IMR-90 (cell line): ENCODE data around the gene BST1. TPM values are rescaled to one million over a fixed set of nuclear protein-coding genes. Genes with fewer than 3 reads are reported as not detected.

ENCODE experiments used
- ATAC-seq: fragments of 200-7000 bp; cut with Tn5 transposase; 2 replicates; pipeline ENCODE4 v1.9.1; 2020; ENCODE audit warnings: low read depth, mild to moderate bottlenecking, moderate library complexity
- BruUV-seq: library from RNA; stranded (reverse); fragments of 400-500 nt; replicated peaks from 2 replicates; lab custom pipeline; 2021; lab: Mats Ljungman, UMichigan
- CTCF ChIA-PET: fragments of 300-600 bp; formaldehyde crosslinking; extraction: SDS; loops from one replicate; lab custom pipeline; 2021; ENCODE audit warnings: antibody characterized with exemption; lab: Yijun Ruan, JAX
- POLR2A ChIA-PET: fragments of 300-600 bp; sonication (Branson Sonifier 250); formaldehyde crosslinking; loops from one replicate; lab custom pipeline; 2022; ENCODE audit warnings: antibody characterized with exemption; ENCODE audit not compliant: unreplicated experiment; lab: Charles Lee
- DNase-seq: peaks from one replicate; pipeline ENCODE4 v3.0.0; 2013
- H2AFZ ChIP-seq: replicated peaks from 2 replicates; pipeline ENCODE3; 2013; ENCODE audit warnings: low read length, mild to moderate bottlenecking; ENCODE audit not compliant: poor library complexity
- H2AK5ac ChIP-seq: 2 replicates; pipeline ENCODE4 v1.6.1; 2013; ENCODE audit warnings: low read depth, low read length, inconsistent platforms
- H2AK9ac ChIP-seq: replicated peaks from 2 replicates; pipeline ENCODE3; 2013; ENCODE audit warnings: mild to moderate bottlenecking, low read depth, low read length, moderate library complexity; ENCODE audit not compliant: poor library complexity
- H2BK120ac ChIP-seq: 2 replicates; pipeline ENCODE4 v1.6.1; 2013; ENCODE audit warnings: low read depth, low read length, inconsistent platforms
- H2BK15ac ChIP-seq: 3 replicates; pipeline ENCODE4 v1.6.1; 2013; ENCODE audit warnings: low read depth, low read length, inconsistent platforms
- H2BK20ac ChIP-seq: 2 replicates; pipeline ENCODE4 v1.6.1; 2013; ENCODE audit warnings: low read depth, mild to moderate bottlenecking, inconsistent platforms, low read length, moderate library complexity
- H2BK5ac ChIP-seq: 2 replicates; pipeline ENCODE4 v1.6.1; 2013; ENCODE audit warnings: mild to moderate bottlenecking, low read depth, low read length, inconsistent platforms; ENCODE audit not compliant: poor library complexity, severe bottlenecking
- H3K14ac ChIP-seq: replicated peaks from 2 replicates; pipeline ENCODE4 v1.6.1; 2013; ENCODE audit warnings: low read depth, low read length, inconsistent platforms
- H3K18ac ChIP-seq: 2 replicates; pipeline ENCODE4 v1.6.1; 2013; ENCODE audit warnings: low read depth, low read length, control low read depth
- H3K23ac ChIP-seq: 2 replicates; pipeline ENCODE4 v1.6.1; 2013; ENCODE audit warnings: low read depth, low read length, inconsistent platforms
- H3K27ac ChIP-seq: 2 replicates; pipeline ENCODE4 v1.5.1; 2013; ENCODE audit warnings: mild to moderate bottlenecking, control low read depth, low read length; ENCODE audit not compliant: insufficient read depth
- H3K27me3 ChIP-seq: 2 replicates; pipeline ENCODE4 v1.6.1; 2013; ENCODE audit warnings: low read length; ENCODE audit not compliant: control insufficient read depth, insufficient read depth
- H3K36me3 ChIP-seq: 2 replicates; pipeline ENCODE4 v1.6.1; 2013; ENCODE audit warnings: low read length, mixed read lengths; ENCODE audit not compliant: control insufficient read depth, insufficient read depth
- H3K4ac ChIP-seq: 2 replicates; pipeline ENCODE4 v1.6.1; 2013; ENCODE audit warnings: low read depth, low read length, inconsistent platforms
- H3K4me1 ChIP-seq: 2 replicates; pipeline ENCODE4 v1.6.1; 2013; ENCODE audit warnings: low read length, mixed read lengths; ENCODE audit not compliant: control insufficient read depth, insufficient read depth
- H3K4me2 ChIP-seq: 2 replicates; pipeline ENCODE4 v1.6.1; 2013; ENCODE audit warnings: low read depth, mild to moderate bottlenecking, control low read depth, low read length, moderate library complexity
- H3K4me3 ChIP-seq: 2 replicates; pipeline ENCODE4 v1.5.1; 2013; ENCODE audit warnings: low read depth, mild to moderate bottlenecking, control low read depth, low read length, moderate library complexity; ENCODE audit not compliant: insufficient read depth
- H3K56ac ChIP-seq: 2 replicates; pipeline ENCODE4 v1.6.1; 2013; ENCODE audit warnings: low read length, inconsistent platforms; ENCODE audit not compliant: insufficient read depth; ENCODE audit errors: extremely low read depth
- H3K79me1 ChIP-seq, 2 experiments: 2 replicates each; pipeline ENCODE4 v1.6.1; 2013; ENCODE audit warnings: low read length in 2 of 2, inconsistent platforms in 1 of 2, low read depth in 1 of 2
- H3K9ac ChIP-seq: 2 replicates; pipeline ENCODE4 v1.6.1; 2013; ENCODE audit warnings: low read depth, low read length, control low read depth
- H3K9me1 ChIP-seq: 2 replicates; pipeline ENCODE4 v1.6.1; 2013; ENCODE audit warnings: low read length, inconsistent platforms; ENCODE audit not compliant: insufficient read depth
- H3K9me3 ChIP-seq: 2 replicates; pipeline ENCODE4 v1.6.1; 2013; ENCODE audit warnings: low read length; ENCODE audit not compliant: control insufficient read depth, insufficient read depth
- H4K20me1 ChIP-seq: 2 replicates; pipeline ENCODE4 v1.6.1; 2013; ENCODE audit warnings: low read length, inconsistent platforms; ENCODE audit not compliant: insufficient read depth
- H4K5ac ChIP-seq: 2 replicates; pipeline ENCODE4 v1.6.1; 2013; ENCODE audit warnings: mild to moderate bottlenecking, low read depth, low read length, control low read depth
- H4K8ac ChIP-seq, 2 experiments: 2 replicates each; pipeline ENCODE4 v1.6.1; 2013; ENCODE audit warnings: low read depth in 2 of 2, low read length in 2 of 2, control low read depth in 1 of 2, inconsistent platforms in 1 of 2
- H4K91ac ChIP-seq: 2 replicates; pipeline ENCODE4 v1.6.1; 2013; ENCODE audit warnings: low read depth, low read length, inconsistent platforms; ENCODE audit not compliant: insufficient read depth
- CEBPB ChIP-seq: IDR thresholded peaks from 2 replicates; pipeline ENCODE4 v1.6.1; 2012; ENCODE audit warnings: low read depth, low read length, improper control_type of control experiment
- CHD1 ChIP-seq: IDR thresholded peaks from 2 replicates; pipeline ENCODE4 v1.6.1; 2012; ENCODE audit warnings: low read depth, low read length, improper control_type of control experiment
- FOS ChIP-seq: fragments of 150-350 bp; IDR thresholded peaks from 2 replicates; pipeline ENCODE4 v1.6.1; 2016; ENCODE audit warnings: low read depth, low read length
- MAFK ChIP-seq: IDR thresholded peaks from 2 replicates; pipeline ENCODE4 v1.6.1; 2012; ENCODE audit warnings: low read depth, low read length, improper control_type of control experiment
- MAZ ChIP-seq: IDR thresholded peaks from 2 replicates; pipeline ENCODE4 v1.6.1; 2012; ENCODE audit warnings: low read depth, mild to moderate bottlenecking, low read length, improper control_type of control experiment, moderate library complexity, borderline replicate concordance
- MXI1 ChIP-seq: IDR thresholded peaks from 2 replicates; pipeline ENCODE4 v1.6.1; 2012; ENCODE audit warnings: low read depth, mild to moderate bottlenecking, low read length, moderate library complexity, borderline replicate concordance
- NFE2L2 ChIP-seq: fragments of 150-350 bp; IDR thresholded peaks from 2 replicates; pipeline ENCODE4 v1.6.1; 2016; ENCODE audit warnings: low read depth, mild to moderate bottlenecking, low read length
- POLR2A ChIP-seq: IDR thresholded peaks from 2 replicates; pipeline ENCODE4 v1.6.1; 2012; ENCODE audit warnings: mild to moderate bottlenecking, low read depth, low read length
- RAD21 ChIP-seq: IDR thresholded peaks from 2 replicates; pipeline ENCODE4 v1.6.1; 2012; ENCODE audit warnings: low read length, improper control_type of control experiment
- RCOR1 ChIP-seq: IDR thresholded peaks from 2 replicates; pipeline ENCODE4 v1.6.1; 2012; ENCODE audit warnings: mild to moderate bottlenecking, low read length, improper control_type of control experiment; ENCODE audit not compliant: insufficient replicate concordance
- RFX5 ChIP-seq: IDR thresholded peaks from 2 replicates; pipeline ENCODE4 v1.8.0; 2012; ENCODE audit warnings: low read depth, mild to moderate bottlenecking, low read length, moderate library complexity
- WGBS, 2 experiments: methylation state at CpG; one replicate each; pipeline versions ENCODE4 v1.1.5 to v1.1.7; 2013; ENCODE audit warnings: missing lambda C conversion rate in 2 of 2; ENCODE audit not compliant: insufficient read length in 1 of 2; ENCODE audit errors: extremely low coverage in 2 of 2; 5-methylcytosine and 5-hydroxymethylcytosine counted together
- dilution Hi-C: fragments of 300-500 bp; cut with HindIII; formaldehyde crosslinking; loops from one replicate; pipeline ENCODE4 v1.14.3; 2018; ENCODE audit warnings: low sequenced_read_pairs; ENCODE audit not compliant: unreplicated experiment
- in situ Hi-C: fragments of 300-500 bp; cut with MboI; formaldehyde crosslinking; loops from 3 replicates; pipeline ENCODE4 v1.14.3; 2019; ENCODE audit warnings: low sequenced_read_pairs, inconsistent platforms, mixed read lengths
- intact Hi-C: fragments of 100-400 bp; cut with micrococcal nuclease; formaldehyde crosslinking; loops from 2 replicates; pipeline ENCODE4 v1.10.0; 2022
- polyA plus RNA-seq, 3 experiments: library from polyadenylated mRNA; depleted of rRNA; stranded (reverse); fragments of >200 nt; gene quantifications; 2 replicates each; pipeline ENCODE4 v1.2.3, GENCODE V29; 2012; ENCODE audit warnings: low replicate concordance in 1 of 3
- total RNA-seq: library from RNA; depleted of rRNA; stranded (reverse); fragments of >200 nt; gene quantifications from 2 replicates; pipeline ENCODE4 v1.2.3, GENCODE V29; 2012
- TF ChIP-seq, protein P1 (sequence below): conservative IDR thresholded peaks from 2 replicates; pipeline ENCODE4 v1.5.1; 2012; ENCODE audit warnings: mild to moderate bottlenecking, low read depth, low read length, improper control_type of control experiment
- TF ChIP-seq, protein P2 (sequence below): fragments of 150-350 bp; IDR thresholded peaks from 2 replicates; pipeline ENCODE4 v1.6.1; 2016; ENCODE audit warnings: low read depth, mild to moderate bottlenecking, low read length, moderate library complexity, borderline replicate concordance
- TF ChIP-seq, protein P3 (sequence below): fragments of 150-350 bp; IDR thresholded peaks from 2 replicates; pipeline ENCODE4 v1.6.1; 2017; ENCODE audit warnings: mild to moderate bottlenecking, antibody characterized with exemption, low read length, low read depth

BST1 gene
- total and polyA plus RNA-seq, 2 of the 4 experiments (the other 2 are of a cell fraction) = 6.6 to 11.1 TPM

DNA sequence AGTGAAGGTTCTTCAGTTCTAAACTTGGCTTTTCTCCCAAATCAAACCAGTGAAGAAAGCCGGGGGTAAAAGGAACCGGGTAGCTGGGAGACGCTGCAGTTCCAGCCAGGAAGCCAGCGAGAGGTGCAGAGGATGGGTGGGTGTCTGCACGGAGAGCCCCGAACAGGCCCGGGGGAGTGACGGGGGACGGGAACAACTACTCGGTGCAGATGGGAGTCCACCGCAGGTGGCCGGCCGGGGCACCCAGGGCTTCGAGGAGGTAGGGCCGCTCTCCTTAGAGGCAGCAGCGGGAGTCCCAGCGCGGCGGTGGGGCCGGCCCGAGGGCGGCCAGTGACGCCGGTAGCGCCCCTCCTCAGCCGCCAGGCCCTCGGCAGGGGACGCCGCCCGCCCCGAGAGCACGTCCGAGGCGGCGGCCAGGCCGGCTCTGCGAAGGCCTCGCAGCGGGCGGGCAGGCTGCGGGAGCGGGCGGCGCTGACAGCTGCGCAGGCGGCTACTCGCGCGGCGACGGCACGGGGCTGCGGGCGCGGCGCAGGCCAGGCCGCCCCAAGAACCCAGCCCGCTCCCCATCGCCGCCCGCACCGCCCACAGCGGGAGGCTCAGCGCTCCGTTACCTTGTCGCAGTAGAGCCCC is 48.2 kb upstream of the BST1 start:
- Histone ChIP-seq H3K14ac (peak overlapping the region; percentile 99), H3K56ac (peak overlapping the region; percentile 77), H3K9ac (peak overlapping the region; percentile 98), H3K36me3 (no peaks in the 10 kb centered on the region), H2BK20ac (no peak overlapping the region), H2AFZ (peak overlapping the region; percentile 99), H2AK9ac (peak overlapping the region; percentile 95), H3K9me3 (no peaks in the 10 kb centered on the region), H2BK120ac (peak overlapping the region; percentile 89), H4K20me1 (peaks cover 21% of the 10 kb centered on the region; the same call in 1 of the 2 replicates), H3K4me2 (peak overlapping the region; percentile 93), H3K4ac (peak overlapping the region; percentile 94), H3K4me1 (peaks cover 13% of the 10 kb centered on the region), H3K79me1 (peaks cover 7 to 27% of the 10 kb centered on the region in 2 experiments; a peak in 3 of 4 replicates), H3K27me3 (no peaks in the 10 kb centered on the region), H3K27ac (peak overlapping the region; percentile 97), H2BK15ac (no peak overlapping the region), H2AK5ac (peak overlapping the region; percentile 92), H3K4me3 (peak overlapping the region; percentile 96), H2BK5ac (peak overlapping the region; percentile 99), H4K91ac (peak overlapping the region; percentile 90), H4K8ac (peak overlapping the region; percentile 88 to 91; a peak in 2 of 4 replicates), H3K9me1 (no peaks in the 10 kb centered on the region), H4K5ac (peak overlapping the region; percentile 86), H3K18ac (peak overlapping the region; percentile 87), H3K23ac (peak overlapping the region; percentile 94; the same call in 1 of the 2 replicates)
- ChIA-PET POLR2A (no interaction called here), CTCF (interaction anchor here (0.5 to 1.6 kb wide), 3 partner anchors 9 to 1817 kb away, joined by 3 to 4 read pairs (median 3); no protein-coding TSS in a partner anchor)
- in situ Hi-C loops (no loop called here), intact Hi-C loops (loop anchor here (2.0 to 5.0 kb wide), 3 partner anchors 26 to 417 kb away; partner anchors contain the start of gene FAM200B), dilution Hi-C loops (no loop called here)
- WGBS, 2 experiments = 0% methylated on average over 8 of the region's 66 CpGs; no CpG with 5 or more reads in 1 of the 2 experiments
- no TSS peak for BruUV-seq
- peak; percentile 60 for ATAC-seq
- DNase-seq = peak; percentile 24
- TF ChIP-seq, protein P1, sequence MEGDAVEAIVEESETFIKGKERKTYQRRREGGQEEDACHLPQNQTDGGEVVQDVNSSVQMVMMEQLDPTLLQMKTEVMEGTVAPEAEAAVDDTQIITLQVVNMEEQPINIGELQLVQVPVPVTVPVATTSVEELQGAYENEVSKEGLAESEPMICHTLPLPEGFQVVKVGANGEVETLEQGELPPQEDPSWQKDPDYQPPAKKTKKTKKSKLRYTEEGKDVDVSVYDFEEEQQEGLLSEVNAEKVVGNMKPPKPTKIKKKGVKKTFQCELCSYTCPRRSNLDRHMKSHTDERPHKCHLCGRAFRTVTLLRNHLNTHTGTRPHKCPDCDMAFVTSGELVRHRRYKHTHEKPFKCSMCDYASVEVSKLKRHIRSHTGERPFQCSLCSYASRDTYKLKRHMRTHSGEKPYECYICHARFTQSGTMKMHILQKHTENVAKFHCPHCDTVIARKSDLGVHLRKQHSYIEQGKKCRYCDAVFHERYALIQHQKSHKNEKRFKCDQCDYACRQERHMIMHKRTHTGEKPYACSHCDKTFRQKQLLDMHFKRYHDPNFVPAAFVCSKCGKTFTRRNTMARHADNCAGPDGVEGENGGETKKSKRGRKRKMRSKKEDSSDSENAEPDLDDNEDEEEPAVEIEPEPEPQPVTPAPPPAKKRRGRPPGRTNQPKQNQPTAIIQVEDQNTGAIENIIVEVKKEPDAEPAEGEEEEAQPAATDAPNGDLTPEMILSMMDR = no peak
- TF ChIP-seq CHD1 (no peak), RFX5 (no peak), RAD21 (no peak), MAFK (no peak), MXI1 (no peak; the same call in 1 of the 2 replicates), FOS (no peak), NFE2L2 (no peak), CEBPB (no peak), RCOR1 (no peak), POLR2A (no peak; the same call in 1 of the 2 replicates), MAZ (no peak)
- TF ChIP-seq, protein P2, sequence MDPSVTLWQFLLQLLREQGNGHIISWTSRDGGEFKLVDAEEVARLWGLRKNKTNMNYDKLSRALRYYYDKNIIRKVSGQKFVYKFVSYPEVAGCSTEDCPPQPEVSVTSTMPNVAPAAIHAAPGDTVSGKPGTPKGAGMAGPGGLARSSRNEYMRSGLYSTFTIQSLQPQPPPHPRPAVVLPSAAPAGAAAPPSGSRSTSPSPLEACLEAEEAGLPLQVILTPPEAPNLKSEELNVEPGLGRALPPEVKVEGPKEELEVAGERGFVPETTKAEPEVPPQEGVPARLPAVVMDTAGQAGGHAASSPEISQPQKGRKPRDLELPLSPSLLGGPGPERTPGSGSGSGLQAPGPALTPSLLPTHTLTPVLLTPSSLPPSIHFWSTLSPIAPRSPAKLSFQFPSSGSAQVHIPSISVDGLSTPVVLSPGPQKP = no peak
- TF ChIP-seq, protein P3, sequence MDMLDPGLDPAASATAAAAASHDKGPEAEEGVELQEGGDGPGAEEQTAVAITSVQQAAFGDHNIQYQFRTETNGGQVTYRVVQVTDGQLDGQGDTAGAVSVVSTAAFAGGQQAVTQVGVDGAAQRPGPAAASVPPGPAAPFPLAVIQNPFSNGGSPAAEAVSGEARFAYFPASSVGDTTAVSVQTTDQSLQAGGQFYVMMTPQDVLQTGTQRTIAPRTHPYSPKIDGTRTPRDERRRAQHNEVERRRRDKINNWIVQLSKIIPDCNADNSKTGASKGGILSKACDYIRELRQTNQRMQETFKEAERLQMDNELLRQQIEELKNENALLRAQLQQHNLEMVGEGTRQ = no peak
